Thymus (tissue), 14 donors: ENCODE measurements around the gene ZMAT5. TPM values are rescaled to one million over a fixed set of nuclear protein-coding genes. Genes with fewer than 3 reads are reported as not detected.

ENCODE experiments used
- DNase-seq, 9 donors: peaks; one replicate each; pipeline ENCODE4 v3.0.0-alpha.2; 2013; ENCODE audit warnings: low spot score in 9 of 9, low read depth in 6 of 9, missing footprints in 1 of 9
- H3K27ac ChIP-seq, 2 donors: one replicate each; pipeline ENCODE4 v1.5.1; 2013; ENCODE audit warnings: control low read depth in 1 of 2, low read depth in 1 of 2, low read length in 1 of 2, mild to moderate bottlenecking in 1 of 2, moderate library complexity in 1 of 2
- H3K27me3 ChIP-seq, 2 donors: one replicate each; pipeline ENCODE4 v1.5.1; 2013; ENCODE audit warnings: low read length in 1 of 2; ENCODE audit not compliant: control insufficient read depth in 2 of 2, insufficient read depth in 1 of 2
- H3K36me3 ChIP-seq, 2 donors: one replicate each; pipeline ENCODE4 v1.5.1; 2013; ENCODE audit warnings: low read length in 1 of 2, mild to moderate bottlenecking in 1 of 2, moderate library complexity in 1 of 2; ENCODE audit not compliant: control insufficient read depth in 2 of 2, insufficient read depth in 2 of 2
- H3K4me1 ChIP-seq, 2 donors: one replicate each; pipeline ENCODE4 v1.5.1; 2013; ENCODE audit warnings: low read length in 2 of 2; ENCODE audit not compliant: control insufficient read depth in 2 of 2, insufficient read depth in 2 of 2
- H3K4me3 ChIP-seq, 2 donors: one replicate each; pipeline ENCODE4 v1.5.1; 2013; ENCODE audit warnings: low read length in 2 of 2, control low read depth in 1 of 2, mild to moderate bottlenecking in 1 of 2
- H3K9me3 ChIP-seq, 2 donors: one replicate each; pipeline ENCODE4 v1.5.1; 2013; ENCODE audit warnings: low read length in 1 of 2, mild to moderate bottlenecking in 1 of 2; ENCODE audit not compliant: control insufficient read depth in 2 of 2, insufficient read depth in 1 of 2
- WGBS: extraction: QIAGEN DNeasy Blood & Tissue Kit; methylation state at CpG from one replicate; pipeline ENCODE4 v1.1.7; 2013; 5-methylcytosine and 5-hydroxymethylcytosine counted together
- long read RNA-seq, 10 donors: transcript quantifications; one replicate each; lab custom pipeline, GENCODE V29; 2026
- polyA plus RNA-seq: library from polyadenylated mRNA; stranded (reverse); fragments of 200-250 nt; gene quantifications from one replicate; pipeline ENCODE4 v1.2.3, GENCODE V29; 2013
- total RNA-seq: library from RNA; stranded (reverse); fragments of 120-200 nt; gene quantifications from one replicate; pipeline ENCODE4 v1.2.4, GENCODE V29; 2013
- donor health status: healthy.

The ZMAT5 gene
- total RNA-seq = 31.1 TPM
- polyA plus RNA-seq = 21.8 TPM
- long read RNA-seq, donor 1 = 0 reads
- long read RNA-seq, donor 2, transcript ZMAT5-201 (6 exons, 899 nt) = major isoform, 14 of 20 reads
- long read RNA-seq, donor 2, partial matches to known transcripts = 0 of 20 reads
- long read RNA-seq, donor 2, other reads (novel, unspliced or antisense) = 6 of 20 reads
- long read RNA-seq, donor 3, transcript ZMAT5-201 (6 exons, 899 nt) = major isoform, 10 of 26 reads
- long read RNA-seq, donor 3, partial matches to known transcripts = 0 of 26 reads
- long read RNA-seq, donor 3, other reads (novel, unspliced or antisense) = 15 of 26 reads
- long read RNA-seq, donor 4, partial matches to known transcripts = 0 of 1 reads
- long read RNA-seq, donor 4, other reads (novel, unspliced or antisense) = 0 of 1 reads
- long read RNA-seq, donor 5, transcript ZMAT5-201 (6 exons, 899 nt) = major isoform, 11 of 25 reads
- long read RNA-seq, donor 5, partial matches to known transcripts = 6 of 25 reads
- long read RNA-seq, donor 5, other reads (novel, unspliced or antisense) = 8 of 25 reads
- long read RNA-seq, donor 6, partial matches to known transcripts = 0 of 13 reads
- long read RNA-seq, donor 6, other reads (novel, unspliced or antisense) = 10 of 13 reads
- long read RNA-seq, donor 7, partial matches to known transcripts = 0 of 9 reads
- long read RNA-seq, donor 7, other reads (novel, unspliced or antisense) = 7 of 9 reads
- long read RNA-seq, donor 8, partial matches to known transcripts = 0 of 1 reads
- long read RNA-seq, donor 8, other reads (novel, unspliced or antisense) = 0 of 1 reads
- long read RNA-seq, donor 9, transcript ZMAT5-201 (6 exons, 899 nt) = major isoform, 6 of 12 reads
- long read RNA-seq, donor 9, partial matches to known transcripts = 0 of 12 reads
- long read RNA-seq, donor 9, other reads (novel, unspliced or antisense) = 6 of 12 reads
- long read RNA-seq, donor 10, partial matches to known transcripts = 0 of 8 reads
- long read RNA-seq, donor 10, other reads (novel, unspliced or antisense) = 5 of 8 reads

- no peaks in the 10 kb centered on the region for H3K27me3 ChIP-seq
- H3K4me1 ChIP-seq = peaks cover 11 to 16% of the 10 kb centered on the region in 2 donors
- H3K4me3 ChIP-seq = peak within 1 kb of the TSS; percentile 87 to 94
- H3K27ac ChIP-seq = peak within 1 kb of the TSS; percentile 77 to 86
- H3K9me3 ChIP-seq = no peaks in the 10 kb centered on the region
- under 1% methylated on average over 32 of the region's 32 CpGs for WGBS
- DNase-seq = peak; percentile 83 to 98 (median 95)
- peaks cover 16 to 20% of the 10 kb centered on the region in 2 donors for H3K36me3 ChIP-seq
Observed at GRCh38 chr22:29766632-29767170, at the start of gene ZMAT5. ZMAT5 (minus strand) TSS chr22:29767007; CDS start chr22:29748544, 18,463 bp downstream.

- WGBS = 94% methylated on average over 6 of the region's 6 CpGs
- Histone ChIP-seq H3K4me3 (no peak overlapping the region), H3K27ac (no peak overlapping the region), H3K36me3 (peaks cover 80 to 84% of the 10 kb centered on the region in 2 donors), H3K4me1 (peaks cover 0 to under 1% of the 10 kb centered on the region in 2 donors), H3K27me3 (no peaks in the 10 kb centered on the region), H3K9me3 (peaks cover 0 to 1% of the 10 kb centered on the region in 2 donors)
- no peak for DNase-seq
Observed at GRCh38 chr22:29816539-29816938, 49.7 kb upstream of the ZMAT5 start.

- 95% methylated on average over 2 of the region's 2 CpGs for WGBS
- H3K9me3 ChIP-seq = peaks cover 0 to 1% of the 10 kb centered on the region in 2 donors
- no peak overlapping the region for H3K4me3 ChIP-seq
- no peak for DNase-seq
- no peaks in the 10 kb centered on the region for H3K4me1 ChIP-seq
- peaks cover 78 to 84% of the 10 kb centered on the region in 2 donors for H3K36me3 ChIP-seq
- H3K27me3 ChIP-seq = no peaks in the 10 kb centered on the region
- no peak overlapping the region for H3K27ac ChIP-seq
Observed at GRCh38 chr22:29816128-29816527, 49.3 kb upstream of the ZMAT5 start.

GRCh38 chr22:29815580-29815979 lies 48.8 kb upstream of the ZMAT5 start:
- no peak for DNase-seq
- no peak overlapping the region for H3K4me3 ChIP-seq
- WGBS = 97% methylated on average over 4 of the region's 4 CpGs
- H3K9me3 ChIP-seq = peaks cover 0 to 1% of the 10 kb centered on the region in 2 donors
- H3K27ac ChIP-seq = no peak overlapping the region
- no peaks in the 10 kb centered on the region for H3K4me1 ChIP-seq
- peaks cover 75 to 84% of the 10 kb centered on the region in 2 donors for H3K36me3 ChIP-seq
- H3K27me3 ChIP-seq = no peaks in the 10 kb centered on the region

GRCh38 chr22:29814003-29814402 lies 47.2 kb upstream of the ZMAT5 start:
- H3K36me3 ChIP-seq = peaks cover 74 to 90% of the 10 kb centered on the region in 2 donors
- H3K4me1 ChIP-seq = no peaks in the 10 kb centered on the region
- no peaks in the 10 kb centered on the region for H3K27me3 ChIP-seq
- DNase-seq = no peak
- H3K9me3 ChIP-seq = peaks cover 0 to 1% of the 10 kb centered on the region in 2 donors
- H3K27ac ChIP-seq = no peak overlapping the region
- no peak overlapping the region for H3K4me3 ChIP-seq
- WGBS = 96% methylated on average over 5 of the region's 5 CpGs

GRCh38 chr22:29813563-29813962 lies 46.8 kb upstream of the ZMAT5 start:
- no peak overlapping the region for H3K4me3 ChIP-seq
- no peaks in the 10 kb centered on the region for H3K4me1 ChIP-seq
- no peak for DNase-seq
- no peak overlapping the region for H3K27ac ChIP-seq
- peaks cover 70 to 87% of the 10 kb centered on the region in 2 donors for H3K36me3 ChIP-seq
- peaks cover 0 to 1% of the 10 kb centered on the region in 2 donors for H3K9me3 ChIP-seq
- no peaks in the 10 kb centered on the region for H3K27me3 ChIP-seq
- 97% methylated on average over 3 of the region's 3 CpGs for WGBS

- Histone ChIP-seq H3K4me3 (no peak overlapping the region), H3K27me3 (no peaks in the 10 kb centered on the region), H3K4me1 (no peaks in the 10 kb centered on the region), H3K9me3 (peaks cover 0 to 1% of the 10 kb centered on the region in 2 donors), H3K36me3 (peaks cover 70 to 90% of the 10 kb centered on the region in 2 donors), H3K27ac (no peak overlapping the region)
- DNase-seq = no peak
- 98% methylated on average over 8 of the region's 8 CpGs for WGBS
Observed at GRCh38 chr22:29813126-29813525, 46.3 kb upstream of the ZMAT5 start.

GRCh38 chr22:29811377-29811776 lies 44.6 kb upstream of the ZMAT5 start:
- no peak overlapping the region for H3K27ac ChIP-seq
- H3K4me3 ChIP-seq = no peak overlapping the region
- H3K4me1 ChIP-seq = no peaks in the 10 kb centered on the region
- peaks cover 74 to 91% of the 10 kb centered on the region in 2 donors for H3K36me3 ChIP-seq
- WGBS = 96% methylated on average over 2 of the region's 2 CpGs
- H3K27me3 ChIP-seq = no peaks in the 10 kb centered on the region
- DNase-seq = no peak
- H3K9me3 ChIP-seq = peaks cover 0 to 1% of the 10 kb centered on the region in 2 donors
